Hair follicle dermal papilla cell (primary cell): ENCODE data around the gene ATF7IP2. TPM values are rescaled to one million over a fixed set of nuclear protein-coding genes. Genes with fewer than 3 reads are reported as not detected.

ENCODE experiments used
- small RNA-seq: library from RNA; depleted of rRNA; stranded (forward); fragments of <200 nt; gene quantifications from one replicate; pipeline ENCODE3, GENCODE V24; 2012
- total RNA-seq: library from RNA; depleted of rRNA; stranded (reverse); fragments of >200 nt; gene quantifications from 2 replicates; pipeline ENCODE4 v1.2.3, GENCODE V29; 2012

The ATF7IP2 gene
- total RNA-seq, result 1.3 and 4.9 TPM in 2 replicates

GRCh38 chr16:10385725-10386516 is at the start of gene ATF7IP2:
ATF7IP2 (plus strand) TSS chr16:10386061; CDS start chr16:10430621, 44,560 bp downstream.

Small RNA genes lying within 50 kb of the gene (small RNA-seq; reads per million reads assigned to genes)
- gene RNU6-633P, result not detected

Other genes starting within 250 kb of the ATF7IP2 start
- gene GRIN2A, start 203.6 kb upstream of the ATF7IP2 start, total RNA-seq, result under 0.01 TPM in 1 of 2 replicates, not detected in the other
- 27.1 and 47.7 TPM in 2 replicates for gene EMP2, start 194.5 kb downstream of the ATF7IP2 start, total RNA-seq